Measurements from ENCODE around the gene ADAMTS9. TPM values are rescaled to one million over a fixed set of nuclear protein-coding genes. Genes with fewer than 3 reads are reported as not detected.

ADAMTS9 gene
- total and polyA plus RNA-seq, 10 of the 15 experiments (the other 5 are each of a cell fraction or from before 2014, with no cell fraction given), result 0.08 TPM; not detected in 9

- no peaks in the 10 kb centered on the region for H3K4me1 ChIP-seq (ENCODE audit: control insufficient read depth, insufficient read depth, low read length)
- FAIRE-seq, result no peak
- intact Hi-C loops (cut with micrococcal nuclease; ENCODE audit: unreplicated experiment), result no loop called here
Measured at GRCh38 chr3:64658001-64658400, 29.8 kb downstream of the ADAMTS9 start.

More at GRCh38 chr3:64658001-64658400, 29.8 kb downstream of the ADAMTS9 start:
- no peaks in the 10 kb centered on the region for H3K9me3 ChIP-seq (replicated peaks; ENCODE audit: control insufficient read depth, insufficient read depth, low read length)
- BruUV-seq (replicated peaks), result no TSS peak
- SMC1A ChIA-PET (ENCODE audit: uncharacterized antibody, unreplicated experiment), result no interaction called here
- TF ChIP-seq CEBPZ (IDR thresholded peaks at IDR 0.05; ENCODE audit: low read depth, low read length), result no peak
- no peak for TF ChIP-seq ATF7 (IDR thresholded peaks at IDR 0.05; ENCODE audit: low read depth)
- TF ChIP-seq HCFC1 (IDR thresholded peaks at IDR 0.05; ENCODE audit: low read length), result no peak
- TF ChIP-seq PKNOX1 (IDR thresholded peaks at IDR 0.05), result no peak
- TF ChIP-seq PML (IDR thresholded peaks at IDR 0.05; ENCODE audit: low read length), result no peak
- TF ChIP-seq CHD1 (IDR thresholded peaks at IDR 0.05; ENCODE audit: low read depth, low read length), result no peak
- no peak for TF ChIP-seq SKIL (IDR thresholded peaks at IDR 0.05; ENCODE audit: low read depth, poor library complexity, severe bottlenecking)
- RAD21 ChIA-PET (ENCODE audit: unreplicated experiment), result no interaction called here
- no peaks in the 10 kb centered on the region for H3K27me3 ChIP-seq (replicated peaks in 1 of 2; ENCODE audit: control insufficient read depth in 2 of 2, insufficient read depth in 2 of 2, low read length in 1 of 2)
- no peak for DNase-seq (ENCODE audit: low read depth, low spot score)
- 24% methylated on average over 4 of the region's 4 CpGs for WGBS (ENCODE audit: insufficient coverage, insufficient replicate concordance, low lambda C conversion rate, missing lambda C conversion rate)
- no peak overlapping the region for H3K27ac ChIP-seq (ENCODE audit: control insufficient read depth, insufficient read depth)
- POLR2A ChIA-PET, result no interaction called here
- in situ Hi-C loops (cut with MboI), result no loop called here
- H3K9ac ChIP-seq (ENCODE audit: control insufficient read depth, insufficient read depth, low read length), result no peak overlapping the region
- H3K36me3 ChIP-seq (ENCODE audit: control insufficient read depth in 2 of 2, insufficient read depth in 2 of 2, low read length in 1 of 2), result no peaks in the 10 kb centered on the region
- H3K4me2 ChIP-seq (ENCODE audit: control insufficient read depth, insufficient read depth), result no peak overlapping the region
- CTCF ChIA-PET, result no interaction called here
- ATAC-seq, result no peak
- H2AFZ ChIP-seq (ENCODE audit: control insufficient read depth, low read depth, low read length), result no peak overlapping the region
- no peak overlapping the region for H3K4me3 ChIP-seq
- no peaks in the 10 kb centered on the region for H3K79me2 ChIP-seq (ENCODE audit: control insufficient read depth, insufficient read depth, low read length)
- H4K20me1 ChIP-seq (ENCODE audit: control insufficient read depth, insufficient read depth), result no peaks in the 10 kb centered on the region
